ENCODE results near the gene PRKG1.

Gene PRKG1

GRCh38 chr10:52228556-52228955, 1154.3 kb downstream of the PRKG1 start:
- TF ChIP-seq CTCF (IDR thresholded peaks at IDR 0.05): no peak
- no peak for TF ChIP-seq ZFX (IDR thresholded peaks at IDR 0.05; ENCODE audit: borderline replicate concordance)
- no peak overlapping the region for H3K27ac ChIP-seq

- no peak overlapping the region for H3K27ac ChIP-seq
- TF ChIP-seq ZFX (IDR thresholded peaks at IDR 0.05; ENCODE audit: borderline replicate concordance): no peak
- no peak for TF ChIP-seq CTCF (IDR thresholded peaks at IDR 0.05)
These were observed 1155.1 kb downstream of the PRKG1 start for GRCh38 chr10:52229291-52229931.

- peak overlapping the region; percentile 53 for H3K27ac ChIP-seq
These were observed 1158.5 kb downstream of the PRKG1 start for GRCh38 chr10:52232561-52233350.

GRCh38 chr10:52233351-52233991, 1159.2 kb downstream of the PRKG1 start:
- peak overlapping the region; percentile 53 for H3K27ac ChIP-seq

More at GRCh38 chr10:52232561-52233350, 1158.5 kb downstream of the PRKG1 start:
- TF ChIP-seq CTCF (IDR thresholded peaks at IDR 0.05): no peak
- TF ChIP-seq ZFX (IDR thresholded peaks at IDR 0.05; ENCODE audit: borderline replicate concordance): no peak

GRCh38 chr10:52239771-52240170, 1165.5 kb downstream of the PRKG1 start:
- no peak for TF ChIP-seq ZFX (IDR thresholded peaks at IDR 0.05; ENCODE audit: borderline replicate concordance)
- TF ChIP-seq CTCF (IDR thresholded peaks at IDR 0.05): no peak
- no peak overlapping the region for H3K27ac ChIP-seq

GRCh38 chr10:52245547-52245946, 1171.3 kb downstream of the PRKG1 start:
- no peak overlapping the region for H3K27ac ChIP-seq
- TF ChIP-seq CTCF (IDR thresholded peaks at IDR 0.05): no peak
- no peak for TF ChIP-seq ZFX (IDR thresholded peaks at IDR 0.05; ENCODE audit: borderline replicate concordance)

- peak overlapping the region; percentile 10; the same call in 1 of the 2 replicates for H3K27ac ChIP-seq
These were observed 1173.6 kb downstream of the PRKG1 start for GRCh38 chr10:52247929-52248328.

- TF ChIP-seq ZFX (IDR thresholded peaks at IDR 0.05; ENCODE audit: borderline replicate concordance) (no peak), CTCF (IDR thresholded peaks at IDR 0.05) (no peak)
- H3K27ac ChIP-seq: peak overlapping the region; percentile 97; the same call in 1 of the 2 replicates
These were observed 1174.5 kb downstream of the PRKG1 start for GRCh38 chr10:52248697-52249306.
